Duodenal mucosa (tissue), 2 donors: ENCODE measurements around the gene STAT3.
"Not testable (repeated sequence)": the region's sequence is repeated elsewhere in the genome, so short reads cannot be mapped to it uniquely, and the experiment has no call there.

Experiments
- H3K27ac ChIP-seq: one replicate; pipeline ENCODE4 v1.7.0; 2013; ENCODE audit warnings: low read depth, low read length
- H3K27me3 ChIP-seq, 2 donors: one replicate each; pipeline ENCODE4 v1.7.0; 2013; ENCODE audit warnings: low read length in 2 of 2, control low read depth in 1 of 2; ENCODE audit not compliant: insufficient read depth in 2 of 2, control insufficient read depth in 1 of 2
- H3K36me3 ChIP-seq, 2 donors: one replicate each; pipeline ENCODE4 v1.7.0; 2013; ENCODE audit warnings: low read length in 2 of 2, control low read depth in 1 of 2; ENCODE audit not compliant: insufficient read depth in 2 of 2, control insufficient read depth in 1 of 2
- H3K4me1 ChIP-seq, 2 donors: one replicate each; pipeline ENCODE4 v1.7.0; 2013; ENCODE audit warnings: low read length in 2 of 2, control low read depth in 1 of 2; ENCODE audit not compliant: insufficient read depth in 2 of 2, control insufficient read depth in 1 of 2
- H3K4me3 ChIP-seq, 2 donors: one replicate each; pipeline ENCODE4 v1.7.0; 2013; ENCODE audit warnings: low read length in 2 of 2, low read depth in 1 of 2
- H3K9ac ChIP-seq, 2 donors: one replicate each; pipeline ENCODE4 v1.7.0; 2013; ENCODE audit warnings: low read length in 2 of 2, low read depth in 1 of 2
- H3K9me3 ChIP-seq, 2 donors: one replicate each; pipeline ENCODE4 v1.7.0; 2013; ENCODE audit warnings: low read length in 2 of 2, control low read depth in 1 of 2; ENCODE audit not compliant: control insufficient read depth in 1 of 2

STAT3 gene

GRCh38 chr17:42366176-42367023, 21.8 kb downstream of the STAT3 start:
- not testable (repeated sequence) for H3K4me3 ChIP-seq, H3K27me3 ChIP-seq, H3K9me3 ChIP-seq, H3K36me3 ChIP-seq, H3K27ac ChIP-seq, H3K9ac ChIP-seq
- H3K4me1 ChIP-seq: peaks cover 18 to 34% of the 10 kb centered on the region in 2 donors

- no peak overlapping the region for H3K27ac ChIP-seq
These were observed 23.1 kb downstream of the STAT3 start for GRCh38 chr17:42365136-42365535.

GRCh38 chr17:42363767-42364585, 24.3 kb downstream of the STAT3 start:
- Histone ChIP-seq H3K9ac (no peak overlapping the region), H3K27me3 (no peaks in the 10 kb centered on the region), H3K9me3 (no peaks in the 10 kb centered on the region), H3K4me1 (peaks cover 18 to 34% of the 10 kb centered on the region in 2 donors), H3K36me3 (peaks cover 0 to 5% of the 10 kb centered on the region in 2 donors), H3K4me3 (no peak overlapping the region), H3K27ac (no peak overlapping the region)

More at GRCh38 chr17:42365136-42365535, 23.1 kb downstream of the STAT3 start:
- Histone ChIP-seq H3K36me3 (peaks cover 0 to 7% of the 10 kb centered on the region in 2 donors), H3K9ac (no peak overlapping the region), H3K27me3 (no peaks in the 10 kb centered on the region), H3K4me3 (no peak overlapping the region), H3K4me1 (peaks cover 18 to 34% of the 10 kb centered on the region in 2 donors), H3K9me3 (no peaks in the 10 kb centered on the region)

- H3K27ac ChIP-seq: no peak overlapping the region
- no peaks in the 10 kb centered on the region for H3K27me3 ChIP-seq
- peaks cover 0 to 5% of the 10 kb centered on the region in 2 donors for H3K36me3 ChIP-seq
- no peak overlapping the region for H3K4me3 ChIP-seq
- peaks cover 18 to 37% of the 10 kb centered on the region in 2 donors for H3K4me1 ChIP-seq
- H3K9me3 ChIP-seq: no peaks in the 10 kb centered on the region
- no peak overlapping the region for H3K9ac ChIP-seq
These were observed 25.0 kb downstream of the STAT3 start for GRCh38 chr17:42363231-42363630.

GRCh38 chr17:42362245-42362961, 25.8 kb downstream of the STAT3 start:
- Histone ChIP-seq H3K36me3 (peaks cover 0 to 5% of the 10 kb centered on the region in 2 donors), H3K9me3 (no peaks in the 10 kb centered on the region), H3K27me3 (no peaks in the 10 kb centered on the region), H3K9ac (no peak overlapping the region), H3K27ac (no peak overlapping the region), H3K4me3 (no peak overlapping the region), H3K4me1 (peaks cover 16 to 35% of the 10 kb centered on the region in 2 donors)

- Histone ChIP-seq H3K9ac (no peak overlapping the region), H3K9me3 (no peaks in the 10 kb centered on the region), H3K4me1 (peaks cover 13 to 33% of the 10 kb centered on the region in 2 donors), H3K27me3 (no peaks in the 10 kb centered on the region), H3K27ac (no peak overlapping the region), H3K36me3 (peaks cover 0 to 5% of the 10 kb centered on the region in 2 donors), H3K4me3 (no peak overlapping the region)
These were observed 26.5 kb downstream of the STAT3 start for GRCh38 chr17:42361781-42362186.

GRCh38 chr17:42360388-42360787, 27.9 kb downstream of the STAT3 start:
- H3K9me3 ChIP-seq, H3K4me3 ChIP-seq, H3K27ac ChIP-seq, H3K9ac ChIP-seq, H3K27me3 ChIP-seq, H3K36me3 ChIP-seq: not testable (repeated sequence)
- peaks cover 13 to 27% of the 10 kb centered on the region in 2 donors for H3K4me1 ChIP-seq

- no peak overlapping the region for H3K9ac ChIP-seq
- H3K4me3 ChIP-seq: no peak overlapping the region
- H3K27me3 ChIP-seq: no peaks in the 10 kb centered on the region
- H3K36me3 ChIP-seq: no peaks in the 10 kb centered on the region
- H3K27ac ChIP-seq: no peak overlapping the region
- peaks cover 13 to 26% of the 10 kb centered on the region in 2 donors for H3K4me1 ChIP-seq
- no peaks in the 10 kb centered on the region for H3K9me3 ChIP-seq
These were observed 29.1 kb downstream of the STAT3 start for GRCh38 chr17:42359133-42359532.

- Histone ChIP-seq H3K9ac (no peak overlapping the region), H3K9me3 (no peaks in the 10 kb centered on the region), H3K36me3 (no peaks in the 10 kb centered on the region), H3K4me3 (no peak overlapping the region), H3K4me1 (peaks cover 13 to 19% of the 10 kb centered on the region in 2 donors), H3K27ac (no peak overlapping the region), H3K27me3 (no peaks in the 10 kb centered on the region)
These were observed 29.8 kb downstream of the STAT3 start for GRCh38 chr17:42358434-42358833.
